CD1c-positive myeloid dendritic cell (primary cell): Measurements from ENCODE around the gene HNRNPLL.

Experiments used
- DNase-seq: peaks from one replicate; pipeline ENCODE4 v3.0.0-alpha.2; 2016; ENCODE audit errors: extremely low spot score

The HNRNPLL gene

GRCh38 chr2:38592951-38593350 is 9.8 kb downstream of the HNRNPLL start:
- no peak for DNase-seq

- DNase-seq, result no peak
These were observed 11.6 kb downstream of the HNRNPLL start for GRCh38 chr2:38591152-38591551.

GRCh38 chr2:38590053-38590452 is 12.7 kb downstream of the HNRNPLL start:
- no peak for DNase-seq

DNA sequence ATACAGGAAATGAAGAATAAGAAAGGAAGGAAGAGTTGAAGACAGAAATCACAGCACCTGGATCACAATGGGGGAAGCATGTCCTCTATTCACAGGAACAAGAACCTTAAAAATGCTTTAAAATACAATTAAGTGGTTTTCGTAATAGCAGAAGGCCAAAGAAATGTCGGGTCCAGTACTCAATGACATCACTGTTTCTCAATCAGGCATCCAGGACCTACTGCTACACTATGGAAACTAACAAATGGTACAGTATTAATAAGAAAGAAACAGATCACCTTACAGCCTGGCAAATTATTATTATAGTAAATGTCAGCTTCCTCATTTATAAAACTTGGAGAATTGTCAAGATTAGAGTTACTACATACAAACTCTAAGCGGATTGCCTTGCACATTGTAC is 15.8 kb downstream of the HNRNPLL start:
- peak; percentile 11 for DNase-seq

DNA sequence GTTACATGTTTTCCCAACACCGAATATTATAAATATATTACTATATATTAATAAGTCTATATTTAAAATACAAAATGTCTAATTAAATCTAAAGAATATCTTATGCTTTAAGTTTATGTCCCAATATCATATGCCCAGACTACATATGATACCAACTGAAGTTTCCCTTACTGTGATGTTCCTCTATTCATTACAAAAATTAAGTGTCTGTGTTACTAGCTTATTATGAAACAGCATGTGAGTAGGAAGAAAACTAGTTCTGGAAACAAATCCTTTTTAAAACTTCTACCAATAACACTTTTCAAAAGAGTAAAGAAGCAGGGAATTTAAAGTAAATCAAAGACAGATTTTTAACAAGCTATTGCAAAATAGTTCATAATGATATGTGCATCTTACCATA is 17.8 kb downstream of the HNRNPLL start:
- no peak for DNase-seq

DNA sequence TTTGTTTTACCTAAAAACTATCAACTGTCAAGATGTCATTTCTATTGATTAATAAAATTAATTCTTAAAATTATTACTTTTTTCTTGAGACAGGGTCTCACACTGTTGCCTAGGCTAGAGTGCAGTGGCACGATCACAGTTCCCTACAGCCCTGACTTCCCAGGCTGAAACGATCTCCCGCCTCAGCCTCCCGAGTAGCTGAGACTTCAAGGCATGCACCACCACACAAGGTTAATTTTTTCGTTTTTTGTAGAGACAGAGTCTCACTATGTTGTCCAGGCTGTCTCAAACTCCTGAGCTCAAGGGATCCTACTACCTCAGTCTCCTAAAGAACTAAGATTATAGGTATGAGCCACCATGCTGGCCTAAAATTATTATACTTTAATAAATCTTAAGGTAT is 18.7 kb downstream of the HNRNPLL start:
- no peak for DNase-seq

DNA sequence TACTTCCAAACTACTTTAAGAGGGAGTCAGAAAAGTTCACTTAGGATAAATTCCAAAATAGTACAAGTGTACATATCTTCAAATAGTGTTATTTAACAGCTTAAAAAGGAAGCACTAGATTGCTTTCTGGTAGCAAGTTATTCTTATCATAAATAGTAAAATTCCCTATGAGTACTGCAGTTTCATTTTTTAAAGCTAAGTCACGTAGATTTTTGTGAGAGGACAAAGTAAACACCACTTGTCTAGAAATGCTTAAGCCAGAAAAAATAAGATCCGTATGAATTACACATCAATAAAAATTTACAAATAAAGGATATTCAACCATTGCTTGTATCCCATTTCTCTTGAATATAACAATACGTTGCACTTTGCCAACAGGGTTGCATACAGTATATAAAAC is 19.2 kb downstream of the HNRNPLL start:
- no peak for DNase-seq

GRCh38 chr2:38581193-38582147 is 21.3 kb downstream of the HNRNPLL start:
- peak; percentile 89 for DNase-seq

GRCh38 chr2:38580115-38580636 is 22.6 kb downstream of the HNRNPLL start:
- DNase-seq, result no peak

DNA sequence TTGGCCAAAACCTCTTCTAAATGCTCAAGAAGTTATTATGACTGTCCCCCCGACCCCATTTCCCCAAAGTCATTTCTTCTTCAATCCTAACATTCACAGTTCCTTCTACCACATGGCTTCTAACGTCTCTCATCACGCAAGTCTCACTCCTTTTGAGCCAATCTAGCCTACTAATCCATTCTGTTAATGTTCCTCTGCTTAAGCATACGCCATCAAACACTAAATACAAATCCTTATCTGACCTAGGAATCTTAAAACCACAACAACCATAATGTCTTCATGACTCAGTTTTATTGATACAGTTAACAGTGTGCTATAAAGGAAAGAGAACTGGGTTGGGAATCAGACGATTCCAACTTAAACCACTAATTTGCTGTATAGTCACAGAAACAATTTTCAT is 23.9 kb downstream of the HNRNPLL start:
- DNase-seq, result no peak

- no peak for DNase-seq
These were observed 28.4 kb downstream of the HNRNPLL start for GRCh38 chr2:38574278-38574677.

GRCh38 chr2:38572167-38572566 is 30.6 kb downstream of the HNRNPLL start:
- peak; percentile 96 for DNase-seq

DNA sequence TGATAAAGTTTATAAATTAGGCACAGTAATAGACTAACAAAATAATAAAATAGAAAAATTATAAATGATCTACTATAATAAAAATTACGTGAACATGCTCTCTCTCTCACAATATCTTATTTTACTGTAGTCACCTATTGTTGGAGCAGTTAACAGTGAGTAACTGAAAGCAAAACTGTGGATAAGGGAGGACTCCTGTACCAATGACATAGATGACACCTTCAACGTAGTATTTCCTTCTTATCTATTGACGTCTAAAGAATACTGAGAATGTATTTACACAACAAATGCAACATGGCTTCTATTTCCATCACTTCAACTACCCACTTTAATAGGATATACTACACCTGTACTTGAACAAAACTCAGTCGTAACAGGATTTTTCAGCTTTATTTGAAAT is 31.5 kb downstream of the HNRNPLL start:
- no peak for DNase-seq

DNA sequence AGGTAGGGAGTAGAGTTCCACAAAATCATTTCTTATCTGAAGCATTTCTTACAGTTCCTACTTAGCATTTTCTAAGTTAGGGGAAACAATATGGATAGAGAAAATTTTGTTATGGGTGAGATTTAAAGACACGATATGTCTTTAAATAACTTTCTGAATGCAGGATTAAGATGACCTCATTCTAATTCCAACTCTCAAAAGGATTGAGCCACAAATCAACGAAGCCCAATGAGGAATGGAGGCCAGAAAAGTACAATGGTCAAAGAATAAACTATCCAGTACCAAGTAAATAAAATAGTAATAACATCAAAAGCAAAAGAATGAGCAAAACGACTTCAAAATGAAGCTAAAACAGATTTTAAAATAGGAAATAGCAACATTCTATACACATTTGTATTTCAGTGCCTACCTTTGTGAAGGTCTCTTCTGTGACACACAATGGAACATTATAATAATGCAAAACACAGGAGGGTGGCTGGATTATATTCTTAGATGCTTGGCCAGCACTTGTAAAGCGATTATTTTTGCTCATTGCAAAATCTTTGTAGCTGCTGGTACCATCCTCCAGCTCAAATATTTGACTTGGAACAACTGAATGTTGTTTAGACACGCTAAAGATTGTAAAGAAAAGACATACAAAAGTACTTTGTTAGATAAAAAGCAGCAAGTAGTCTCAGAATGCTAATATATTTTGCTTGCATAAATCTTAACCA is 33.8 kb downstream of the HNRNPLL start:
- no peak for DNase-seq

- DNase-seq, result no peak
These were observed 37.4 kb downstream of the HNRNPLL start for GRCh38 chr2:38565333-38565732.

GRCh38 chr2:38561691-38562090 is 41.0 kb downstream of the HNRNPLL start:
- no peak for DNase-seq

- DNase-seq, result no peak
These were observed 42.6 kb downstream of the HNRNPLL start for GRCh38 chr2:38560092-38560491.

GRCh38 chr2:38557981-38558380 is 44.7 kb downstream of the HNRNPLL start:
- peak; percentile 54 for DNase-seq

- DNase-seq, result no peak
These were observed 45.5 kb downstream of the HNRNPLL start for GRCh38 chr2:38557217-38557616.

DNA sequence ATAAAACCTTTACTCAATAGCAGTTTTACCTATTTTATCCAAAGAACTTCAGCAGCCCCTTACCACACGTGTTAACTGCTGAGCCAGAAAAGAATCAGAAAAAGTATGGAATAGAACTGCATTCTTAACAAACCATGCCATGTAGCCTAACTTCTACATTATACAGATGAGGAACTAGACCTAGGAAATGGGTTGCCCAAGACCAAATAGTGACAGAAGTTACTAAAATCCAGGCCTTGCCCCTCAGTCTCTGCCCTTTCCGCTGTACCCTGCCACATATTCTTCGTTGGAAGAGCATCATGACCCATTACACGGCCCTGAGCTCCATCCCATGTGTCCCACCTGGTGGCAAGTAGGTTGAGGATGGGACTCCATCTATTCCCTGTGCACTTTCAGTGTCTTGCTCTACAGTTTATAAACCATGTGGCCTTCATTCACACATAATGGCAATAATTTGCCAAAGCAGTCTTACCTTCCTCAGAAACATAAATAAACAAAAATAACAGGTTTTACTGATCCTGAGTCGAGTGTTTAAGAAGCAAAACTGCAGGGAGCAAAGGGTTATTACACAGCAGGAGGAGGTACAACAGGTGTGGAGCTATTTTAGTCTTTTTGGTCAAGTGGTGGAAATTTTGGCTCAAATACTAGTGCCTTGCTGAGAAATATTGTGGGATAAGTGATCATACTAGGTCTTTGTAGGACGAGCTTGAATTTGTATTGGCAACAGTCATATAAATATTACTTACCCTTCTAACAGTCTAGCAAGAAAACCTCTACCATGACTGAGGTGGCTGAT is 46.5 kb downstream of the HNRNPLL start:
- peak; percentile 43 for DNase-seq

DNA sequence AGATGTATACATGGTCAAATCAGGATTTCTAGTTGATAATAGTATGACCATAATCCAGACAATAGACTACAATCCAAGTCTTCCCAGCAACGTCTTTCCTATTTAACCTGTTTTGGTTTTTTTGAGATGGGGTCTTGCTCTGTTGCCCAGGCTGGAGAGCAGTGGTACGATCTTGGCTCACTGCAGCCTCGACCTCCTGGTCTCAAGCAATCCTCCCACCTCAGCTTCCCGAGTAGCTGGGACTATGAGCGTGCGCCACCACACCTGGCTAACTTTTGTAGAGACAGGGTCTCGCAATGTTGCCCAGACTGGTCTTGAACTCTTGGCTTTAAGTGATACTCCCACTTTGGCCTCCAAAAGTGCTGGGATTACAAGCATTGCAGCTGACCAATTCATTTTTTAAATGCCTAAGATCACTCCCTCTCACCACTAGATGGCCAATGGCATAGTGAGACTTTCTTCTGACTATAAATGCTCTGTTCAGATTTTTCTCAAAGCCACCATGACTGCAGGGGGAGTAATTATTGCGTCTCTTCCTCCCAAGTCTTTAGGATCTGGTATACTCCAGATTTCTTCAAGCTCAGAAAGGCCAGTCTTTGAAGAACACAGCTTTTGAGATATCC is 47.6 kb downstream of the HNRNPLL start:
- no peak for DNase-seq
